GM12892 (cell line): ENCODE data around the gene RRP36. TPM values are rescaled to one million over a fixed set of nuclear protein-coding genes. Genes with fewer than 3 reads are reported as not detected.

ENCODE experiments used
- DNase-seq: peaks from one replicate; pipeline ENCODE4 v3.0.0; 2011; ENCODE audit not compliant: insufficient read length
- FAIRE-seq: peaks from 2 replicates; lab custom pipeline; 2011; peaks lifted over from hg19 to GRCh38; lab: Jason Lieb, UNC
- POLR2A ChIP-seq: IDR thresholded peaks from 2 replicates; pipeline ENCODE4 v1.6.1; 2011; ENCODE audit warnings: low read depth, low read length, control low read depth
- POLR2AphosphoS5 ChIP-seq: IDR thresholded peaks from 2 replicates; pipeline ENCODE4 v1.6.1; 2011; ENCODE audit warnings: low read depth, low read length, control low read depth
- TAF1 ChIP-seq: IDR thresholded peaks from 2 replicates; pipeline ENCODE4 v1.6.1; 2011; ENCODE audit warnings: low read depth, mild to moderate bottlenecking, control low read depth, low read length, borderline replicate concordance
- polyA plus RNA-seq: library from polyadenylated mRNA; unstranded; fragments of >200 nt; gene quantifications from one replicate; pipeline ENCODE4 v1.2.1, GENCODE V29; 2012; ENCODE audit warnings: missing spikeins, inconsistent platforms; ENCODE audit not compliant: missing spikeins

RRP36 gene, protein sequence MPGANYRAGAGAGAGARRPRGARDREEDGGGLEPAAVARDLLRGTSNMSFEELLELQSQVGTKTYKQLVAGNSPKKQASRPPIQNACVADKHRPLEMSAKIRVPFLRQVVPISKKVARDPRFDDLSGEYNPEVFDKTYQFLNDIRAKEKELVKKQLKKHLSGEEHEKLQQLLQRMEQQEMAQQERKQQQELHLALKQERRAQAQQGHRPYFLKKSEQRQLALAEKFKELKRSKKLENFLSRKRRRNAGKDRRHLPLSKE
- polyA plus RNA-seq, result 42.5 TPM

GRCh38 chr6:43021270-43022047 is at the start of gene RRP36:
Gene RRP36 (plus strand): TSS chr6:43021623. CDS start chr6:43021655, 32 bp downstream.
- peak; percentile 92 for DNase-seq
- TF ChIP-seq TAF1 (no peak), POLR2AphosphoS5 (peak; percentile 37), POLR2A (peak; percentile 69)
- peak; percentile 66 for FAIRE-seq

DNA sequence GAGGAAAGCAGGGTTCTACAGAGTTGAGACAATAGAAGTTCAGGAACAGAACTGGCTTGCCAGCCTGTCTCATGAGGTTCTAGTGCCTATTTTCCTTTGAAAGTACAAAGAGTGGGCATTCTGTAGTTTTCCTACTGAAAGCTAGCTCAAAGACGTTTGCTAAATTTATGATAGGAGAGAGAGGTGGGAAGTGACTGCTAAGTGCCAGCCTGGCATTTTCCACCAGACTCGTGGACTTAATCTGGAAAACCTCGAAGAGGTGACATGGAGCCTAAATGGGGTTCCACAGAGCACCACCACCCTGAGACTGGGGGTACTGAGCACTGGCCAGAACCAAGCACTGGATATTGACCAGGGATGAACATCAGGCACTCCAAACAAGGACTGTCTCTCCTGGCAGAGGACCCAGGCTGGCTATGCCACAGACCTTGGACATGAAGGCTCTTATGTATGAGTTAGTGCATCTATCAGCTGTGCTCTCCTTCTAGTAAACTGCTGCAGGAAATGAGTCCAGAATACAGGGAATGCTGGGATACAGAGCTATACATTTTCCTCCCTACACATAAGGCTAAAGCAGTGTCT is 49.6 kb upstream of the RRP36 start:
- TF ChIP-seq POLR2A (no peak), POLR2AphosphoS5 (no peak), TAF1 (no peak)
- DNase-seq (no peak), FAIRE-seq (no peak)

- DNase-seq, result no peak
- FAIRE-seq, result no peak
- TF ChIP-seq POLR2AphosphoS5 (no peak), POLR2A (no peak), TAF1 (no peak)
Observed at GRCh38 chr6:42973926-42974325, 47.5 kb upstream of the RRP36 start.

- DNase-seq (no peak), FAIRE-seq (no peak)
- no peak for TF ChIP-seq POLR2A
- no peak for TF ChIP-seq POLR2AphosphoS5
- no peak for TF ChIP-seq TAF1
Observed at GRCh38 chr6:42974919-42975505, 46.4 kb upstream of the RRP36 start.

DNA sequence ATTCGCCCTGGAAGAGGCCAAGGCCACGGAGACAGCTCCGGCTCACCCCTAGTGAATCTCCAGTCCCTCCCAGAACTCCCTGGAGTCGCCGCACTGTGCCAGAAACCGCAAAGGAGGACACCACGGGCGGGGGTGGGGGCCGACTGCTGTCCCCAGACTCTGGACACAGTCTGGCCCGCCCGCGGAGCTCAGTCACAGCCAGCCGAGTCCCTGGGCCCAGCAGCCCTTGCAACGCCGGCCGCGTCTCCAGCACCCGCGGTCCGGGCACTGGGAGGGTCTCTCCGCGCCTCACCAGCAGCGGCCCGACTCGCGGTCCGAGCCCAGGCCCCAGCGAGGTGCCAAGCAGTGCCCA is 43.0 kb upstream of the RRP36 start:
- FAIRE-seq (no peak), DNase-seq (peak; percentile 37)
- no peak for TF ChIP-seq TAF1
- no peak for TF ChIP-seq POLR2AphosphoS5
- no peak for TF ChIP-seq POLR2A

GRCh38 chr6:42978839-42979522 is 42.4 kb upstream of the RRP36 start, which contains the start of gene PEX6:
Gene PEX6 (minus strand): TSS chr6:42979181. CDS start chr6:42979150, 31 bp downstream.
- FAIRE-seq, result peak; percentile 95

GRCh38 chr6:42979523-42980177 is 41.8 kb upstream of the RRP36 start:
- DNase-seq, result no peak
- TF ChIP-seq TAF1 (no peak), POLR2AphosphoS5 (no peak), POLR2A (no peak)
- no peak for FAIRE-seq

More at GRCh38 chr6:42978839-42979522, 42.4 kb upstream of the RRP36 start, which contains the start of gene PEX6:
- TF ChIP-seq POLR2AphosphoS5 (peak; percentile 96), TAF1 (peak; percentile 88), POLR2A (peak; percentile 97)
- peak; percentile 96 for DNase-seq

DNA sequence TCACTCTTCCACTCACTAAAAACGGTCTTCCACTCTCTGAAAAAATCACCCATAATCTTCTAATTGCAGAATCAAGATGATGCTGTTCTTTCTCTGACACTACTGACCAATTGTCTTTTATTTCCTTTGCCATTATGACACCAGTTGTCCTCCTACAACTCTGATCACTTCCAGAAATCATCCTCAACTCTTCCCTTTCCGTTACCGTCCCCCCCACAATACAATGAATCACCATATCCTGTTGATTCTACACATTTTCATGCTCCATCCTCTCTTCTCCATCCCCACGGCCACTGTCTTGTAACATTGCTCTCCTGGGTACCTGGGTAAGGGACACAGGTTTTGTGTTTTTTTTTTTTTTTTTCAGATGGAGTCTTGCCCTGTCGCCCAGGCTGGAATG is 39.6 kb upstream of the RRP36 start:
- FAIRE-seq (no peak), DNase-seq (no peak)
- no peak for TF ChIP-seq POLR2A
- no peak for TF ChIP-seq POLR2AphosphoS5
- TF ChIP-seq TAF1, result no peak

GRCh38 chr6:42984001-42984923 is 37.2 kb upstream of the RRP36 start, which contains the start of gene PPP2R5D:
Gene PPP2R5D (plus strand): TSS chr6:42984570. CDS start chr6:42984678, 108 bp downstream.
- FAIRE-seq (peak; percentile 97), DNase-seq (peak; percentile 92)
- TF ChIP-seq POLR2AphosphoS5 (peak; percentile 90), POLR2A (peak; percentile 93), TAF1 (peak; percentile 69; the same call in 1 of the 2 replicates)
